WTC11 (cell line): ENCODE measurements around the gene ANO3. TPM values are rescaled to one million over a fixed set of nuclear protein-coding genes. Genes with fewer than 3 reads are reported as not detected.

Experiments used
- ATAC-seq: fragments of 200-7000 bp; cut with Tn5 transposase; 2 replicates; pipeline ENCODE4 v1.10.0; 2021; ENCODE audit warnings: mild to moderate bottlenecking, moderate library complexity
- CTCF ChIA-PET: fragments of 300-600 bp; sonication (Branson Sonifier 250); formaldehyde crosslinking; loops from one replicate; lab custom pipeline; 2021; ENCODE audit warnings: antibody characterized with exemption; lab: Charles Lee
- POLR2A ChIA-PET: fragments of 350-600 bp; sonication (Branson Sonifier 250); formaldehyde crosslinking; loops from one replicate; lab custom pipeline; 2021; ENCODE audit warnings: antibody characterized with exemption; lab: Charles Lee
- DNase-seq: peaks from one replicate; pipeline ENCODE4 v3.0.0; 2021; ENCODE audit warnings: low spot score
- H3K27ac Mint-ChIP-seq: 2 replicates; pipeline ENCODE4 v1.8.0; 2021; ENCODE audit warnings: mixed read lengths
- H3K27me3 Mint-ChIP-seq: 2 replicates; pipeline ENCODE4 v1.8.0; 2021; ENCODE audit warnings: low read depth, mild to moderate bottlenecking, moderate library complexity, mixed read lengths
- H3K36me3 Mint-ChIP-seq: 2 replicates; pipeline ENCODE4 v1.8.0; 2021; ENCODE audit warnings: mixed read lengths
- H3K4me1 Mint-ChIP-seq: 2 replicates; pipeline ENCODE4 v1.8.0; 2022; ENCODE audit warnings: mixed read lengths
- H3K4me3 Mint-ChIP-seq: 2 replicates; pipeline ENCODE4 v1.8.0; 2021; ENCODE audit warnings: mild to moderate bottlenecking, moderate library complexity, mixed read lengths
- H3K9me3 Mint-ChIP-seq: 2 replicates; pipeline ENCODE4 v1.8.0; 2021; ENCODE audit warnings: mixed read lengths
- AR ChIP-seq: fragments of 250-450 bp; sonication (Bioruptor Pico); IDR thresholded peaks from 2 replicates; pipeline ENCODE4 v1.9.0; 2021; ENCODE audit warnings: mild to moderate bottlenecking
- E2F1 ChIP-seq: sonication (generic); formaldehyde crosslinking; IDR thresholded peaks from 2 replicates; pipeline ENCODE4 v1.8.0; 2022; ENCODE audit warnings: mild to moderate bottlenecking, missing genetic modification reagents
- E2F5 ChIP-seq: sonication (generic); formaldehyde crosslinking; IDR thresholded peaks from 2 replicates; pipeline ENCODE4 v1.8.1; 2022; ENCODE audit warnings: mild to moderate bottlenecking, moderate library complexity, missing genetic modification reagents
- FOXP4 ChIP-seq: sonication (generic); formaldehyde crosslinking; IDR thresholded peaks from 2 replicates; pipeline ENCODE4 v1.8.0; 2022; ENCODE audit warnings: mild to moderate bottlenecking, missing genetic modification reagents
- GTF2I ChIP-seq: fragments of 250-450 bp; sonication (Bioruptor Pico); conservative IDR thresholded peaks from 2 replicates; pipeline ENCODE4 v1.4.0; 2021; ENCODE audit warnings: mild to moderate bottlenecking
- JUN ChIP-seq: sonication (generic); formaldehyde crosslinking; IDR thresholded peaks from 2 replicates; pipeline ENCODE4 v1.8.0; 2023; ENCODE audit warnings: mild to moderate bottlenecking, missing genetic modification reagents
- NFE2L1 ChIP-seq: sonication (generic); formaldehyde crosslinking; IDR thresholded peaks from 2 replicates; pipeline ENCODE4 v1.8.1; 2023; ENCODE audit warnings: missing genetic modification reagents
- NFYB ChIP-seq: sonication (generic); formaldehyde crosslinking; conservative IDR thresholded peaks from 2 replicates; pipeline ENCODE4 v1.8.0; 2022; ENCODE audit warnings: low read depth, missing genetic modification reagents
- NR3C1 ChIP-seq: sonication (generic); formaldehyde crosslinking; conservative IDR thresholded peaks from 2 replicates; pipeline ENCODE4 v1.8.1; 2023; ENCODE audit warnings: low read depth, mild to moderate bottlenecking, missing genetic modification reagents
- STAT6 ChIP-seq: sonication (generic); formaldehyde crosslinking; conservative IDR thresholded peaks from 2 replicates; pipeline ENCODE4 v1.8.1; 2023; ENCODE audit warnings: mild to moderate bottlenecking, low read depth, missing genetic modification reagents, moderate library complexity
- TCF7 ChIP-seq: sonication (generic); formaldehyde crosslinking; IDR thresholded peaks from 2 replicates; pipeline ENCODE4 v1.8.0; 2022; ENCODE audit warnings: mild to moderate bottlenecking, low read depth, missing genetic modification reagents, moderate library complexity
- TEAD4 ChIP-seq: sonication (generic); formaldehyde crosslinking; IDR thresholded peaks from 2 replicates; pipeline ENCODE4 v1.8.0; 2022; ENCODE audit warnings: mild to moderate bottlenecking, missing genetic modification reagents
- USF1 ChIP-seq: sonication (generic); formaldehyde crosslinking; IDR thresholded peaks from 2 replicates; pipeline ENCODE4 v1.8.0; 2022; ENCODE audit warnings: mild to moderate bottlenecking, missing genetic modification reagents
- USF2 ChIP-seq: sonication (generic); formaldehyde crosslinking; IDR thresholded peaks from 2 replicates; pipeline ENCODE4 v1.8.1; 2023; ENCODE audit warnings: mild to moderate bottlenecking, missing genetic modification reagents, moderate library complexity
- ZNF121 ChIP-seq: sonication (generic); formaldehyde crosslinking; IDR thresholded peaks from 2 replicates; pipeline ENCODE4 v1.8.0; 2023; ENCODE audit warnings: missing genetic modification reagents
- ZNF396 ChIP-seq: fragments of 250-450 bp; sonication (Bioruptor Pico); IDR thresholded peaks from 2 replicates; pipeline ENCODE4 v1.8.0; 2021; ENCODE audit warnings: mild to moderate bottlenecking, moderate library complexity, borderline replicate concordance
- total RNA-seq: library from RNA; stranded (reverse); gene quantifications from 3 replicates; pipeline ENCODE4 v1.2.3, GENCODE V29; 2021

Gene ANO3
- total RNA-seq, 1 experiment from 2014 or later, result 0.11 TPM

- no peak for TF ChIP-seq USF2 (CRISPR knock-in tag)
These were observed 125.7 kb downstream of the ANO3 start (continued) for GRCh38 chr11:26457636-26458035.

GRCh38 chr11:26465274-26465673 lies 133.3 kb downstream of the ANO3 start:
- H3K27ac Mint-ChIP-seq, result no peak overlapping the region

More at GRCh38 chr11:26465274-26465673, 133.3 kb downstream of the ANO3 start:
- CTCF ChIA-PET, result no interaction called here
- ATAC-seq, result no peak
- POLR2A ChIA-PET, result no interaction called here
- TF ChIP-seq USF1 (CRISPR knock-in tag) (no peak), NFYB (no peak), USF2 (CRISPR knock-in tag) (no peak), NR3C1 (CRISPR knock-in tag) (no peak), TCF7 (CRISPR knock-in tag) (no peak), ZNF121 (CRISPR knock-in tag) (no peak), STAT6 (CRISPR knock-in tag) (no peak), FOXP4 (CRISPR knock-in tag) (no peak), GTF2I (CRISPR knock-in tag) (no peak), E2F5 (CRISPR knock-in tag) (no peak), ZNF396 (CRISPR knock-in tag) (no peak), NFE2L1 (CRISPR knock-in tag) (no peak), AR (no peak), JUN (no peak), TEAD4 (no peak), E2F1 (CRISPR knock-in tag) (no peak)
- TF ChIP-seq, all 79 proteins: peak for 0
- no peaks in the 10 kb centered on the region for H3K27me3 Mint-ChIP-seq
- no peaks in the 10 kb centered on the region for H3K9me3 Mint-ChIP-seq
- no peak overlapping the region for H3K4me3 Mint-ChIP-seq
- no peak for DNase-seq
- no peaks in the 10 kb centered on the region for H3K4me1 Mint-ChIP-seq
- no peaks in the 10 kb centered on the region for H3K36me3 Mint-ChIP-seq
